Omental fat pad (tissue), 4 donors: Measurements from ENCODE around the gene CHCHD6. TPM values are rescaled to one million over a fixed set of nuclear protein-coding genes. Genes with fewer than 3 reads are reported as not detected.

ENCODE experiments used
- ATAC-seq: fragments of 150-250 bp; one replicate; pipeline ENCODE4 v1.9.1; 2016; ENCODE audit warnings: mild to moderate bottlenecking, moderate library complexity; ENCODE audit not compliant: low FRiP score
- DNase-seq: peaks from one replicate; pipeline ENCODE4 v3.0.0-alpha.2; 2019; ENCODE audit warnings: low spot score
- total RNA-seq, 4 donors: library from RNA; depleted of rRNA; stranded (reverse); fragments of >200 nt; gene quantifications; one replicate each; pipeline ENCODE4 v1.1.0, GENCODE V29; 2016
- TF ChIP-seq, protein P1 (sequence below), 3 donors: fragments of 450-650 bp; IDR thresholded peaks; one replicate each; pipeline ENCODE4 v1.5.1; 2016 to 2017; ENCODE audit warnings: antibody characterized with exemption in 3 of 3, mild to moderate bottlenecking in 3 of 3, moderate library complexity in 2 of 3

Gene CHCHD6
- total RNA-seq, 4 donors from 2014 or later: 7.5 to 19.7 (median 11.5) TPM

DNA sequence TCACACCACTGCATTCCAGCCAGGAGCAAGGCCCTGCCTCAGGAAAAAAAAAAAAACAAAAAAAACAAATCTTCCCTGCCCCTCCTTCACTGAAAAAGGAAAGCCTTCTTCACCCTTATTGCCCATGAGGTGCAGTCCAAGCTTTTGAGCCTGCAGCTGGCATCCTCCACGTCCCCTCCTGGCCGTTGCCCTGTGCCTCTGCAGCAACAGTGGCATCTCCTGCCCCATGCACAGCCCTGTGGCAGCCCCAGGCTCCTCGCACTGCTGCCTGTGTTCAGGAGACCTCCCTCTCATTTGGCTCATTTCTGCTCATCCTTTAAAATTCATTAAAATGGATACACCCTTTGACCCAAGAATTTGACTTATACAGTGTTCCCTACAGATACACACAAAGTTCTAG, 206.2 kb downstream of the CHCHD6 start:
- ATAC-seq: no peak
- TF ChIP-seq, protein P1, sequence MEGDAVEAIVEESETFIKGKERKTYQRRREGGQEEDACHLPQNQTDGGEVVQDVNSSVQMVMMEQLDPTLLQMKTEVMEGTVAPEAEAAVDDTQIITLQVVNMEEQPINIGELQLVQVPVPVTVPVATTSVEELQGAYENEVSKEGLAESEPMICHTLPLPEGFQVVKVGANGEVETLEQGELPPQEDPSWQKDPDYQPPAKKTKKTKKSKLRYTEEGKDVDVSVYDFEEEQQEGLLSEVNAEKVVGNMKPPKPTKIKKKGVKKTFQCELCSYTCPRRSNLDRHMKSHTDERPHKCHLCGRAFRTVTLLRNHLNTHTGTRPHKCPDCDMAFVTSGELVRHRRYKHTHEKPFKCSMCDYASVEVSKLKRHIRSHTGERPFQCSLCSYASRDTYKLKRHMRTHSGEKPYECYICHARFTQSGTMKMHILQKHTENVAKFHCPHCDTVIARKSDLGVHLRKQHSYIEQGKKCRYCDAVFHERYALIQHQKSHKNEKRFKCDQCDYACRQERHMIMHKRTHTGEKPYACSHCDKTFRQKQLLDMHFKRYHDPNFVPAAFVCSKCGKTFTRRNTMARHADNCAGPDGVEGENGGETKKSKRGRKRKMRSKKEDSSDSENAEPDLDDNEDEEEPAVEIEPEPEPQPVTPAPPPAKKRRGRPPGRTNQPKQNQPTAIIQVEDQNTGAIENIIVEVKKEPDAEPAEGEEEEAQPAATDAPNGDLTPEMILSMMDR (IDR thresholded peaks at IDR 0.05): no peak
- DNase-seq: no peak

GRCh38 chr3:126911162-126912026, 207.4 kb downstream of the CHCHD6 start:
- TF ChIP-seq, protein P1 (IDR thresholded peaks at IDR 0.05): no peak
- DNase-seq: no peak
- peak; percentile 63 for ATAC-seq

DNA sequence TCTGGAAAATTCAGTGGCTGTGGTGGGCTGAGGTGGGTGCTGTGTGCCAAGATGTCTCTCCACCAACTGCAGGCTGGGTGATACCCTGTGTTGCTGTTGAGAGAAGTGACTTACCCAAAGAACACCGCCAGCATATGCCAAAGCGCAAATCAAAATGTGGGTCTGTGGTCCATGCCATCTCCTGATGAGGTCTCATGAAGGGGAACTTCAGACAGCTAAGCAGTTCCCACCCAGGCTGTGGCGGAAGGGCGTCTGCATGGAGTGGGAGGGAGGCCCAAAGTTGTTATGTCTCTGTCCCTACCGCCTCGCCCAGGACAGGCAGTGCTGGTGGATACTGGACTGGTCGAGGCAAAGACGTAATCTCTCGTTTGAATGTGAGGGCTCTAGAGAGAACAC, 208.0 kb downstream of the CHCHD6 start:
- ATAC-seq (no peak), DNase-seq (no peak)
- TF ChIP-seq, protein P1 (IDR thresholded peaks at IDR 0.05): no peak

GRCh38 chr3:126912491-126913195, 208.6 kb downstream of the CHCHD6 start:
- TF ChIP-seq, protein P1 (IDR thresholded peaks at IDR 0.05): no peak
- ATAC-seq (no peak), DNase-seq (no peak)

DNA sequence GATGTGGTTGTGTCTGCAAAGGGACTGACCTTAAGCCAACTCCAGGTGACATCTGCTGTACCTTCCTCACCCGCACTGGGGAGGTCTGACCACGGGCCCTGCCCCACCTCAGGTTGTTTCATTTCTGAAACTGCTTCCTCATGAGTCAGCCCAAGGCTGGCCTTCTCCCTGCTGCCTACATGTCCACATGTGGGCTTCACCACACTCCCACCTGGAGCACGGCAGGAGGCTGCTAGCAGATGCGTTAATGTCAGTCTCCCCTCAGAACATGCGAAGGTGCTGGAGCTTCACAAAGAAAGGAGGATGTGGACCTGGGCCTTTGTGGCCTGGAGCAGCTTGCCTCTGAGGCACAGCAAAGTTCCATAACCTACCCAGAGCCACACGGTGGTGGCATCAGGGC, 209.5 kb downstream of the CHCHD6 start:
- ATAC-seq (no peak), DNase-seq (no peak)
- TF ChIP-seq, protein P1 (IDR thresholded peaks at IDR 0.05): no peak

DNA sequence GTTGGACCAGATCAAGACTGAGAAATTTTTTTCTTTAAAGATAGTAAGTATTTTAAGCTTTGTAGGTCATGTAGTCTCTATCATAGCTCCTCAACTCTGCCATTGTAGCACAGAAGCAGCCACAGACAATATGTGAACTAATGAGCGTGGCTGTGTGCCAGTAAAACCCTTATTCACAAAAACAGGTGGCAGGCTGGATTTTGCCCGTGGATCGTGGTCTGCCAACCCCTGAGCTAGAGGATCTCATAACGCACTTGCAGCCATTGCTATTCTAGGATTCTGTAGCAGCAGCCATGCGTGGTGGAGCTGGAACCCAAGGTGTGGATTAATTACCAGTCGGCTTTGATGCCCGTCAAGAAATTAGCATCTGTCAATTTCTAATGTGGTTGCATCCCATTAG, 210.2 kb downstream of the CHCHD6 start:
- DNase-seq (no peak), ATAC-seq (no peak)
- TF ChIP-seq, protein P1 (IDR thresholded peaks at IDR 0.05): no peak
